ENCODE results near the gene CLIP3.

The CLIP3 gene

DNA sequence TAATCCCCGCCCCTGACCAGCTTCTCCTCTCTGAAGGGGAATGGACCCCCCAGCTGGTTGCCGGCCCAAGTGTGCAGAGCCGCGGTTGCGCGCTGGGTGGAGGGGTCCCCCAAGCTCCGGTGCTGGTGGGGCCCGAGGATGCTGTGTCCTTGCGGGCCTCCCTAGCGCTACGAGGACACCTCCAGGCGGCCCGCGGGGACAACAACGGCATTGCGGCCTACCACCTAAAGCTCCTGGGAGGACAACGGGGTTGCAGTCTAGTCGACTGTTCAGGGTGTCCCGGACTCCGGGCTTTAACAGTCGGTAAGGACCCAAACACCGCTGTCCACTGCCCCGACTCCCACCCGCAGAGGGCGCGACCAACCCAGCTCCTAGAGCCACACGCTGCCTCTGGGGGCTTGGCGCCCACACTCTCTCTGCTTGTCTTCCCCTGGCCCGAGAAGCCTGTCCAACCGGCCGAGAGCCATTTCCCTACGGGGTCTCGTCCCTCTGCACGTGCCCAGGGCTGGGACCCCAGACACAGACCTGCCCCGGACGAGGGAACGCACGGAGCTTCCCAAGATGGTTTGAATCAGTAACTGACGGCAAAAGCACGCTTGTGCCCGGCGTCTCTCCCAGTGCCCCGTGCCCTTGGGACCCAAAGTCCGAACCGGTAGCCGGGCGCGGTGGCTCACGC, 38.6 kb downstream of the CLIP3 start:
- DNase-seq, result no peak
- Histone ChIP-seq H3K4me3 (ENCODE audit: low read depth, low read length) (no peak overlapping the region), H3K4me1 (no peaks in the 10 kb centered on the region), H3K36me3 (no peaks in the 10 kb centered on the region), H3K9me3 (no peaks in the 10 kb centered on the region), H3K27me3 (no peaks in the 10 kb centered on the region)
- TF ChIP-seq, protein P1, sequence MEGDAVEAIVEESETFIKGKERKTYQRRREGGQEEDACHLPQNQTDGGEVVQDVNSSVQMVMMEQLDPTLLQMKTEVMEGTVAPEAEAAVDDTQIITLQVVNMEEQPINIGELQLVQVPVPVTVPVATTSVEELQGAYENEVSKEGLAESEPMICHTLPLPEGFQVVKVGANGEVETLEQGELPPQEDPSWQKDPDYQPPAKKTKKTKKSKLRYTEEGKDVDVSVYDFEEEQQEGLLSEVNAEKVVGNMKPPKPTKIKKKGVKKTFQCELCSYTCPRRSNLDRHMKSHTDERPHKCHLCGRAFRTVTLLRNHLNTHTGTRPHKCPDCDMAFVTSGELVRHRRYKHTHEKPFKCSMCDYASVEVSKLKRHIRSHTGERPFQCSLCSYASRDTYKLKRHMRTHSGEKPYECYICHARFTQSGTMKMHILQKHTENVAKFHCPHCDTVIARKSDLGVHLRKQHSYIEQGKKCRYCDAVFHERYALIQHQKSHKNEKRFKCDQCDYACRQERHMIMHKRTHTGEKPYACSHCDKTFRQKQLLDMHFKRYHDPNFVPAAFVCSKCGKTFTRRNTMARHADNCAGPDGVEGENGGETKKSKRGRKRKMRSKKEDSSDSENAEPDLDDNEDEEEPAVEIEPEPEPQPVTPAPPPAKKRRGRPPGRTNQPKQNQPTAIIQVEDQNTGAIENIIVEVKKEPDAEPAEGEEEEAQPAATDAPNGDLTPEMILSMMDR (IDR thresholded peaks at IDR 0.05; ENCODE audit: low read depth, low read length), result no peak

DNA sequence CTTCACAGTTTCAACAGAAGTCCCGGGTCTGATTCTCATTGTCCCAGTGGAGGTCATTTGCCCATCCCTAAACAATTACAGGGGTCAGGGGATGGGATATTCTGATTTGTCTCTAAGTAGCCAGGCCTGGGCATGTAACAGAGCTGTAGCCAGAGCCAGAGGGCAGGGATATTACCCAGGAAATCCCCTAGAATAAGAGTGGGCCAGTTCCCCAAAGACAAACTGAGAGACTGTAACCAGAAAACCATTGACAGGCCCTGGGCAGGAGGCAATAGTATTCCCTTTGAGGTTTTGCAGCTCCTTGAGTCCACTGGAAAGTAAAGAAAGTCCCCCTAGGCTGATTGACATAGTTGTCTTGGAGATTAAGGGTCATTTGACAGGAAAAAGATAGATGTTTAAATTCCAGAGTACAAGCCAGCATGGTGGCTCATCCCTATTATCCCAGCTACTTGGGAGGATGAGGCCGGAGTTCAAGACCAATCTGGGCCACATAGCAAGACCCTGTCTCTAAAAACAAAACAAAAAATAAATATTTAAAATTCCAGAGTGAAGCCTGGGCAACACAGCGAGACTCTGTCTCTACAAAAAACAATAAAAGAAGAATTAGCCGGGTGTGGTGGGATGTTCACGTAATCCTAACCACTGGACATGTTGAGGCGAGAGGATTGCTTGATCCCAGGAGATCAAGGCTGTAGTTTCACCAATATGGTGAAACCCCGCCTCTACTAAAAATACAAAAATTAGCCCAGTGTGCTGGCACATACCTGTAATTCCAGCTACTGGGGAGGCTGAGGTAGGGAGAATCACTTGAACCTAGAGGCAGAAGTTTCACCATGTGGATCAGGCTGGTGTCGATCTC, 39.5 kb downstream of the CLIP3 start:
- Histone ChIP-seq H3K4me3 (ENCODE audit: low read depth, low read length) (no peak overlapping the region), H3K36me3 (no peaks in the 10 kb centered on the region), H3K27me3 (no peaks in the 10 kb centered on the region), H3K4me1 (no peaks in the 10 kb centered on the region), H3K9me3 (no peaks in the 10 kb centered on the region)
- TF ChIP-seq, protein P1 (IDR thresholded peaks at IDR 0.05; ENCODE audit: low read depth, low read length), result no peak
- DNase-seq, result no peak

DNA sequence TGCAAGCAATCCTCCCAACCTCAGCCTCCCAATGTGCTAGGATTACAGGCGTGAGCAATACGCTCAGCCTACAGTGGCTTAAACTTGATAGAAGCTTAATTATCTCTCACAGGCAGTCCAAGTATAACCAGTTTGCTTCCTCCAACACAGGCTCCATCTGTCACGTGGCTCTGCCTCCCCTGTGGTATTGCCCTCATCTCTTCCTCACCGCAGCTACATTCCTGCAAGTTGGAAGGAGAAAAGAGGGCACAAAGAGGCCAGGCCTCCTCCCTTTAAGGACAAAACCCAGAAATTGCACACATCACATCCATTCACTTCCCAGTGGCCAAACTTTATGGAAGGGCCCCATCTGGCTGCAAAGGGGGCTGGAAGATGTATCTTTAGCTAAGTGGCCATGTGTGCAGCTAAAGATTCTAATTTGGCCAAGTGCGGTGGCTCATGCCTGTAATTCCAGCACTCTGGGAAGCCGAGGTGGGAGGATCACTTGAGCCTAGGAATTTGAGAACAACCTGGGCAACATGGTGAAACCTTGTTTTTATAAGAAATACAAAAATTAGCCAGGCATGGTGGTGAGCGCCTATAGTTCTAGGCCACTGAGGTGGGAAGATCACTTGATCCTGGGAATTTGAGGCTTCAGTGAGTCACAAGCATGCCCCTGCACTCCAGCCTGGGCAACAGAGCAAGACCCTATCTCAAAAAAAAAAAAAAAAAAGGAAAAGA, 40.8 kb downstream of the CLIP3 start:
- Histone ChIP-seq H3K27me3 (no peaks in the 10 kb centered on the region), H3K4me1 (no peaks in the 10 kb centered on the region), H3K4me3 (ENCODE audit: low read depth, low read length) (no peak overlapping the region), H3K36me3 (no peaks in the 10 kb centered on the region), H3K9me3 (no peaks in the 10 kb centered on the region)
- TF ChIP-seq, protein P1 (IDR thresholded peaks at IDR 0.05; ENCODE audit: low read depth, low read length), result no peak
- no peak for DNase-seq

DNA sequence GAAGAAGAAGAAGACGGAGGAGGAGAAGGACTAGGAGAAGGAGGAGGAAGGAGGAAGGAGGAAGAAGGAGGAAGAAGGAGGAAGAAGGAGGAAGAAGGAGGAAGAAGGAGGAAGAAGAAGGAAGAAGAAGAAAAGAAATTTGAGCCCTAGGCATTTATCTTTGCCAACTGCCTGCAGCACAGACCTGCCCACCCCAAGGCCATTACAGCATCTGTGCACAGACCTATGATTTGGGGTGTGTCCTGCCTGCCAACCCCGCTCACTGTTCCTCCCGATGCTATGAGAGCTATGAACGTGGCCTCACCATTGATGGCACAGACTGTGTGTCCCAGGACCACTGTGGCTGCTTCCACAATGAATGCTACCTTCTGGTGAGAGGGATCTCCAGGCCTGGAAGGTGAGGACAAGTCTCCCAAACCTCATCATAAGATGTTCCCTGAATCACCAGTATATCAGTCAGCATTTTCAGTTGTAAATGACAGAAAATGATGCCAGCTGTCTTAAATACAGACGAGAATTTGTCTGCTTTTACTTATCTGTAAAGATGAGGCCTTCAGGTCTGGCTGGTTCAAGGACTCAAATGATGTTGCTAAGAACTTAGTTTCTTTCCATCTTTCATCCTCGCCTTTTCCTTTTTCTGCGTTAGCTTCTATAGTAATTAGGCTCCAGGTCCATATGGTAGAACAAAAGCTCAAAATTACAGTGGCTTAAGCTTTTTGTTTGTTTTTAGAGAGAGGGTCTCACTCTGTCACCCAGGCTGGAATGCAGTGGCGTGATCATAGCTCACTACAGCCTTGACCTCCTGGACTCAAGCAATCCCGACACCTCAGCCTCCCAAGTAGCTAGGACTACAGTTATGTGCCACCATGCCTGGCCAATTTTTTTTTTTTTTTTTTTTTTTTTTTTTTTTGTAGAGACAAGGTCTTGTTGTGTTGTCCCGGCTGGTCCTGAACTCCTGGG, 41.6 kb downstream of the CLIP3 start:
- TF ChIP-seq, protein P1 (IDR thresholded peaks at IDR 0.05; ENCODE audit: low read depth, low read length), result no peak
- Histone ChIP-seq H3K36me3 (no peaks in the 10 kb centered on the region), H3K27me3 (no peaks in the 10 kb centered on the region), H3K4me1 (no peaks in the 10 kb centered on the region), H3K4me3 (ENCODE audit: low read depth, low read length) (no peak overlapping the region), H3K9me3 (no peaks in the 10 kb centered on the region)
- no peak for DNase-seq

DNA sequence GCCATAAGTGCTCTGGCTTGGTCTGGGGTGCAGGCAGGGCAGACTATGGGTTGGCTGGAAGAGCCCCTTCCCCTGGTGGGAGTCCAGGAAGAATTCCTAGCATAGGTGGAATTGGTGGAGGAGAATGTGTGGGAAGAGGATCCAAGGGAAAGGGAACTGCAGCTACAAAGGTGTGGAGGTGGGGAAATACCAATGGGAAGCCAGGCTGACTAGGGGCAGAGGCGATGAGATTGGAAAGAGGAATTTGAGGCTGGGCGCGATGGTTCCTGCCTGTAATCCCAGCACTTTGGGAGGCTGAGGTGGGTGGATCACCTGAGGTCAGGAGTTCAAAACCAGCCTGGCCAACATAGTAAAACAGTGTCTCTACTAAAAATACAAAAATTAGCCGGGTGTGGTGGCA, 42.5 kb downstream of the CLIP3 start:
- H3K9me3 ChIP-seq, result no peaks in the 10 kb centered on the region
- H3K4me1 ChIP-seq, result no peaks in the 10 kb centered on the region
- TF ChIP-seq, protein P1 (IDR thresholded peaks at IDR 0.05; ENCODE audit: low read depth, low read length), result no peak
- H3K36me3 ChIP-seq, result no peaks in the 10 kb centered on the region
- DNase-seq, result no peak
- no peak overlapping the region for H3K4me3 ChIP-seq (ENCODE audit: low read depth, low read length)
- no peaks in the 10 kb centered on the region for H3K27me3 ChIP-seq
